HepG2 (cell line): ENCODE data around the gene PPP2R2D. TPM values are rescaled to one million over a fixed set of nuclear protein-coding genes. Genes with fewer than 3 reads are reported as not detected.

ENCODE experiments used
- ATAC-seq: fragments of 200-7000 bp; cut with Tn5 transposase; 3 replicates; pipeline ENCODE4 v1.9.1; 2020; ENCODE audit warnings: mild to moderate bottlenecking, moderate library complexity
- BruUV-seq: library from RNA; stranded (reverse); fragments of 400-500 nt; replicated peaks from 2 replicates; lab custom pipeline; 2021; lab: Mats Ljungman, UMichigan
- CTCF ChIA-PET: fragments of 300-600 bp; formaldehyde crosslinking; extraction: SDS; loops from one replicate; lab custom pipeline; 2021; ENCODE audit warnings: low total read pairs, inconsistent platforms, low intra/inter-chr PET ratio; lab: Yijun Ruan, JAX
- POLR2A ChIA-PET: fragments of 350-600 bp; sonication (Branson Sonifier 250); formaldehyde crosslinking; loops from one replicate; lab custom pipeline; 2020; ENCODE audit warnings: antibody characterized with exemption, inconsistent platforms; lab: Yijun Ruan, JAX
- DNase-seq: peaks from one replicate; pipeline ENCODE4 v3.0.0-alpha.2; 2015; ENCODE audit warnings: low spot score
- FAIRE-seq: peaks from 3 replicates; lab custom pipeline; 2011; peaks lifted over from hg19 to GRCh38; lab: Jason Lieb, UNC
- H2AFZ ChIP-seq: one replicate; pipeline ENCODE4 v1.6.1; 2011; ENCODE audit warnings: low read length, inconsistent platforms
- H3K27ac ChIP-seq: fragments of 300-600 bp; 3 replicates; pipeline ENCODE4 v1.8.0; 2011; ENCODE audit warnings: mixed run types, mild to moderate bottlenecking, mixed read lengths, low read length, inconsistent platforms; ENCODE audit not compliant: insufficient read depth; ENCODE audit errors: extremely low read length
- H3K27me3 ChIP-seq, 2 experiments: fragments of 200-600 bp in 1 of 2; 2 replicates in 1 of 2; 3 replicates in 1 of 2; pipeline versions ENCODE4 v1.6.0 to v1.8.0; 2011; ENCODE audit warnings: low read length in 2 of 2, mild to moderate bottlenecking in 2 of 2, moderate library complexity in 2 of 2, inconsistent platforms in 1 of 2; ENCODE audit not compliant: insufficient read depth in 2 of 2, control insufficient read depth in 1 of 2
- H3K36me3 ChIP-seq, 2 experiments: fragments of 200-600 bp in 1 of 2; replicated peaks in 1 of 2; 2 replicates in 1 of 2; 3 replicates in 1 of 2; pipeline versions ENCODE4 v1.5.1 to v1.8.0; 2011; ENCODE audit warnings: low read length in 2 of 2, inconsistent platforms in 1 of 2; ENCODE audit not compliant: insufficient read depth in 2 of 2, control insufficient read depth in 1 of 2
- H3K4me1 ChIP-seq: 2 replicates; pipeline ENCODE4 v1.5.1; 2012; ENCODE audit warnings: low read length, inconsistent platforms; ENCODE audit not compliant: insufficient read depth
- H3K4me2 ChIP-seq: 2 replicates; pipeline ENCODE4 v1.6.0; 2011; ENCODE audit warnings: low read depth, low read length, inconsistent platforms
- H3K4me3 ChIP-seq, 3 experiments: fragments of 200-600 bp in 1 of 3; sonication (generic), shearing (Covaris generic) in 1 of 3; replicated peaks in 1 of 3; 2 replicates each; pipeline ENCODE4 v1.5.1; 2011 to 2016; ENCODE audit warnings: low read length in 3 of 3, inconsistent platforms in 2 of 3, low read depth in 2 of 3, mild to moderate bottlenecking in 2 of 3, control low read depth in 1 of 3, mixed read lengths in 1 of 3; ENCODE audit not compliant: insufficient read depth in 1 of 3
- H3K79me2 ChIP-seq: one replicate; pipeline ENCODE4 v1.6.1; 2011; ENCODE audit warnings: low read length, inconsistent platforms; ENCODE audit not compliant: insufficient read depth
- H3K9ac ChIP-seq: 2 replicates; pipeline ENCODE4 v1.6.0; 2011; ENCODE audit warnings: mild to moderate bottlenecking, low read depth, low read length, inconsistent platforms; ENCODE audit not compliant: insufficient read depth
- H3K9me3 ChIP-seq: 2 replicates; pipeline ENCODE4 v1.5.1; 2012; ENCODE audit warnings: mild to moderate bottlenecking, low read length
- H4K20me1 ChIP-seq: 2 replicates; pipeline ENCODE4 v1.6.0; 2011; ENCODE audit warnings: inconsistent platforms, mild to moderate bottlenecking, low read length, moderate library complexity; ENCODE audit not compliant: insufficient read depth
- ELK4 ChIP-seq: sonication (generic); formaldehyde crosslinking; IDR thresholded peaks from 2 replicates; pipeline ENCODE4 v1.9.0; 2021; ENCODE audit warnings: missing genetic modification reagents, borderline replicate concordance
- GATAD1 ChIP-seq: IDR thresholded peaks from 2 replicates; pipeline ENCODE4 v1.6.1; 2016; ENCODE audit warnings: missing genetic modification reagents, missing compliant biosample characterization
- HNF4A ChIP-seq: sonication (generic); formaldehyde crosslinking; IDR thresholded peaks from 2 replicates; pipeline ENCODE4 v1.4.0; 2020; ENCODE audit warnings: missing genetic modification reagents
- IKZF5 ChIP-seq: IDR thresholded peaks from 2 replicates; pipeline ENCODE4 v1.6.1; 2018; ENCODE audit warnings: missing genetic modification reagents, mild to moderate bottlenecking, missing compliant biosample characterization
- KDM5B ChIP-seq: sonication (generic); formaldehyde crosslinking; IDR thresholded peaks from 2 replicates; pipeline ENCODE4 v1.4.0; 2020; ENCODE audit warnings: missing genetic modification reagents, mild to moderate bottlenecking, borderline replicate concordance
- MAFG ChIP-seq: sonication (generic); formaldehyde crosslinking; IDR thresholded peaks from 2 replicates; pipeline ENCODE4 v1.5.1; 2020; ENCODE audit warnings: mild to moderate bottlenecking, missing genetic modification reagents
- PHF20 ChIP-seq: sonication (generic); formaldehyde crosslinking; IDR thresholded peaks from 2 replicates; pipeline ENCODE4 v1.5.0; 2020; ENCODE audit warnings: mild to moderate bottlenecking, missing genetic modification reagents
- ZFX ChIP-seq: sonication (generic); formaldehyde crosslinking; IDR thresholded peaks from 2 replicates; pipeline ENCODE4 v1.4.0; 2020; ENCODE audit warnings: mild to moderate bottlenecking, low read depth, missing genetic modification reagents, moderate library complexity
- ZNF362 ChIP-seq: sonication (generic); formaldehyde crosslinking; IDR thresholded peaks from 2 replicates; pipeline ENCODE4 v1.4.0; 2020; ENCODE audit warnings: missing genetic modification reagents, mild to moderate bottlenecking, borderline replicate concordance
- ZNF430 ChIP-seq: sonication (generic); formaldehyde crosslinking; IDR thresholded peaks from 2 replicates; pipeline ENCODE4 v1.9.0; 2021; ENCODE audit warnings: mild to moderate bottlenecking, missing genetic modification reagents
- ZNF687 ChIP-seq: sonication (generic); formaldehyde crosslinking; IDR thresholded peaks from 2 replicates; pipeline ENCODE4 v1.5.1; 2020; ENCODE audit warnings: mild to moderate bottlenecking, missing genetic modification reagents, moderate library complexity
- WGBS: methylation state at CpG from one replicate; pipeline ENCODE4 v1.1.6; 2017; ENCODE audit warnings: low lambda C conversion rate; 5-methylcytosine and 5-hydroxymethylcytosine counted together
- in situ Hi-C: cut with HindIII; loops from 2 replicates; pipeline ENCODE4 v1.10.0; 2017; ENCODE audit warnings: low pct_unique_long_range_greater_than_20kb; ENCODE audit not compliant: extremely low pct_ligation_motif_present
- intact Hi-C: fragments of 100-400 bp; cut with micrococcal nuclease; formaldehyde crosslinking; loops from one replicate; pipeline ENCODE4 v1.10.0; 2022; ENCODE audit not compliant: unreplicated experiment
- polyA plus RNA-seq, 8 experiments: library from polyadenylated mRNA; depleted of rRNA in 3 of 8; stranded (reverse) in 7 of 8; unstranded in 1 of 8; fragments of >200 nt; fragmentation: Illumina TruSeq in 4 of 8; extraction: Trizol in 4 of 8; gene quantifications; 2 replicates each; pipeline versions ENCODE4 v1.2.1 to v1.2.3, GENCODE V29; 2011 to 2016; ENCODE audit warnings: low read depth in 4 of 8, missing spikeins in 1 of 8, mixed read lengths in 1 of 8; ENCODE audit not compliant: insufficient read depth in 1 of 8
- total RNA-seq, 5 experiments: library from RNA; depleted of rRNA; stranded (reverse); fragments of >200 nt; fragmentation: Illumina TruSeq; extraction: Trizol; gene quantifications; 2 replicates each; pipeline ENCODE4 v1.2.3, GENCODE V29; 2016; ENCODE audit warnings: low read depth in 1 of 5

Gene PPP2R2D
- total and polyA plus RNA-seq, 2 of the 13 experiments (the other 11 are each of a cell fraction or from before 2014, with no cell fraction given): 32.7 to 33.2 TPM

- TF ChIP-seq MAFG (CRISPR knock-in tag) (no peak), IKZF5 (CRISPR knock-in tag) (no peak), ZNF430 (CRISPR knock-in tag) (no peak), ZNF362 (no peak), ELK4 (CRISPR knock-in tag) (no peak), PHF20 (CRISPR knock-in tag) (no peak), GATAD1 (no peak)
Measured at GRCh38 chr10:131872011-131872826, 28.6 kb upstream of the PPP2R2D start (continued).

GRCh38 chr10:131872827-131873375 lies 27.9 kb upstream of the PPP2R2D start:
- H2AFZ ChIP-seq: no peak overlapping the region
- no peaks in the 10 kb centered on the region for H3K9me3 ChIP-seq
- H3K27ac ChIP-seq: no peak overlapping the region
- H3K4me3 ChIP-seq: peak overlapping the region in 1 of 3 experiments; percentile 17; a peak in 1 of 6 replicates
- 5% methylated on average over 4 of the region's 19 CpGs for WGBS
- H3K27me3 ChIP-seq: peaks cover 5 to 46% of the 10 kb centered on the region in 2 experiments
- ATAC-seq (peak; percentile 84), DNase-seq (no peak), FAIRE-seq (no peak)
- in situ Hi-C loops (loop anchor here (10.0 kb wide), 1 partner anchor 628 kb away; no protein-coding TSS in a partner anchor), intact Hi-C loops (loop anchor here (10.0 kb wide), 1 partner anchor 418 kb away; no protein-coding TSS in a partner anchor)
- peaks cover 13% of the 10 kb centered on the region; the same call in 1 of the 2 replicates for H3K4me1 ChIP-seq
- ChIA-PET CTCF (no interaction called here), POLR2A (no interaction called here)
- H3K4me2 ChIP-seq: peak overlapping the region; percentile 28
- no TSS peak for BruUV-seq
- H3K36me3 ChIP-seq: no peaks in the 10 kb centered on the region
- H4K20me1 ChIP-seq: no peaks in the 10 kb centered on the region
- H3K9ac ChIP-seq: no peak overlapping the region
- H3K79me2 ChIP-seq: no peaks in the 10 kb centered on the region
- TF ChIP-seq KDM5B (CRISPR knock-in tag) (0 out of 2 replicates have a peak, but pooled peaks have one; percentile 24), HNF4A (CRISPR knock-in tag) (peak; percentile 59), ZNF687 (CRISPR knock-in tag) (peak; percentile 43), ZFX (CRISPR knock-in tag) (peak; percentile 32; the same call in 1 of the 2 replicates)
